Adrenal gland (tissue), 12 donors: Measurements from ENCODE around the gene GALNT10. TPM values are rescaled to one million over a fixed set of nuclear protein-coding genes. Genes with fewer than 3 reads are reported as not detected.

ENCODE experiments used
- DNase-seq, 7 donors: peaks; one replicate each; pipeline ENCODE4 v3.0.0-alpha.2; 2019 to 2020
- H3K27ac ChIP-seq, 5 donors: fragments of 200-600 bp; sonication (generic) in 4 of 5; 1 replicate in 3 of 5; 2 replicates in 2 of 5; pipeline versions ENCODE4 v1.5.1 to v1.8.0; 2016 to 2020; ENCODE audit warnings: mild to moderate bottlenecking in 1 of 5
- H3K27me3 ChIP-seq: fragments of 200-600 bp; 2 replicates; pipeline ENCODE4 v1.8.0; 2021
- H3K36me3 ChIP-seq, 2 donors: fragments of 200-600 bp; replicated peaks in 1 of 2; 1 replicate in 1 of 2; 2 replicates in 1 of 2; pipeline versions ENCODE4 v1.5.1 to v1.8.0; 2018 to 2022
- H3K4me1 ChIP-seq, 2 donors: fragments of 200-600 bp; replicated peaks in 1 of 2; 1 replicate in 1 of 2; 2 replicates in 1 of 2; pipeline versions ENCODE4 v1.5.1 to v1.8.0; 2018 to 2021
- H3K4me3 ChIP-seq, 4 donors: fragments of 200-600 bp; sonication (generic) in 3 of 4; one replicate each; pipeline ENCODE4 v1.5.1; 2016 to 2018
- H3K9me3 ChIP-seq, 3 donors: fragments of 200-600 bp; sonication (generic) in 1 of 3; replicated peaks in 1 of 3; 1 replicate in 2 of 3; 2 replicates in 1 of 3; pipeline versions ENCODE4 v1.5.1 to v1.8.0; 2016 to 2021
- CTCF ChIP-seq, 6 experiments: fragments of 450-650 bp in 4 of 6; fragments of 200-600 bp in 2 of 6; sonication (generic) in 1 of 6; IDR thresholded peaks; 1 replicate in 5 of 6; 2 replicates in 1 of 6; pipeline versions ENCODE4 v1.5.1 to v1.8.0; 2016 to 2021; ENCODE audit warnings: antibody characterized with exemption in 6 of 6, mild to moderate bottlenecking in 2 of 6, moderate library complexity in 1 of 6
- POLR2A ChIP-seq, 2 donors: fragments of 450-650 bp; IDR thresholded peaks; one replicate each; pipeline ENCODE4 v1.6.1; 2017; ENCODE audit warnings: antibody characterized with exemption in 2 of 2, mild to moderate bottlenecking in 2 of 2, moderate library complexity in 1 of 2
- WGBS, 4 donors: extraction: QIAGEN DNeasy Blood & Tissue Kit in 2 of 4; methylation state at CpG; one replicate each; pipeline versions ENCODE4 v1.1.5 to v1.1.7; 2013 to 2017; 5-methylcytosine and 5-hydroxymethylcytosine counted together
- intact Hi-C, 2 donors: fragments of 100-400 bp; cut with DNase I; formaldehyde crosslinking; loops; one replicate each; pipeline versions ENCODE4 v1.14.1 to v1.15.0; 2022 to 2023
- polyA plus RNA-seq, 3 donors: library from polyadenylated mRNA; stranded (reverse); fragments of 200-250 nt in 2 of 3; fragments of 350-450 nt in 1 of 3; fragmentation: Illumina TruSeq in 1 of 3; extraction: RNeasy Lipid Tissue Mini Kit (QIAGEN cat#74804) in 1 of 3; gene quantifications; one replicate each; pipeline ENCODE4 v1.2.3, GENCODE V29; 2013 to 2014
- total RNA-seq, 9 donors: library from RNA; depleted of rRNA in 4 of 9; stranded (reverse); fragments of >200 nt in 4 of 9; fragments of 120-200 nt in 1 of 9; fragmentation: NEBNext Ultra II Directional in 1 of 9; extraction: Animal tissue kit (Norgen Biotek cat#: 25700) in 1 of 9; gene quantifications; one replicate each; pipeline versions ENCODE4 v1.1.0 to v1.2.4, GENCODE V29; 2013 to 2023
- donor health status: healthy with polysubstance abuse.
- donor health status: Bipolar disorder and iron deficiency.
- donor health status: DM: yes; HTN: yes; CAD: no.
- donor health status: DM: no; HTN: no; CAD: no.
- donor health status: DM: no; HTN: no; CAD: no.
- donor health status: DM: yes; HTN: yes; CAD: no.

Gene GALNT10
- total and polyA plus RNA-seq, 12 donors, result 5.6 to 74.1 (median 43.4) TPM

- H3K9me3 ChIP-seq, result no peaks in the 10 kb centered on the region
- H3K27ac ChIP-seq, result no peak overlapping the region
- intact Hi-C loops, result loop anchor here (5.0 to 10.0 kb wide), 3 partner anchors 106 to 204 kb away; no protein-coding TSS in a partner anchor
- no peaks in the 10 kb centered on the region for H3K4me1 ChIP-seq
- H3K36me3 ChIP-seq, result no peaks in the 10 kb centered on the region
- 65 to 83% (median 71%) methylated on average over 2 of the region's 2 CpGs for WGBS, 4 donors
- no peak overlapping the region for H3K4me3 ChIP-seq
- H3K27me3 ChIP-seq, result no peaks in the 10 kb centered on the region
- TF ChIP-seq POLR2A (IDR thresholded peaks at IDR 0.05) (no peak), CTCF (IDR thresholded peaks at IDR 0.05) (no peak)
- no peak for DNase-seq
Measured at GRCh38 chr5:154178661-154179060, 11.9 kb upstream of the GALNT10 start.

GRCh38 chr5:154179846-154180710 is 10.5 kb upstream of the GALNT10 start:
- TF ChIP-seq POLR2A (IDR thresholded peaks at IDR 0.05), result no peak
- TF ChIP-seq CTCF (IDR thresholded peaks at IDR 0.05), result peak; percentile 74 to 81 (median 78)
- H3K4me1 ChIP-seq, result no peaks in the 10 kb centered on the region
- no peaks in the 10 kb centered on the region for H3K27me3 ChIP-seq
- peak; percentile 31 to 70 (median 48) for DNase-seq
- H3K27ac ChIP-seq, result no peak overlapping the region
- no peaks in the 10 kb centered on the region for H3K9me3 ChIP-seq
- no peaks in the 10 kb centered on the region for H3K36me3 ChIP-seq
- 39 to 55% (median 52%) methylated on average over 13 of the region's 13 CpGs for WGBS, 4 donors
- H3K4me3 ChIP-seq, result no peak overlapping the region
- intact Hi-C loops, result loop anchor here (5.0 to 10.0 kb wide), 4 partner anchors 108 to 222 kb away; no protein-coding TSS in a partner anchor

GRCh38 chr5:154181161-154181560 is 9.4 kb upstream of the GALNT10 start:
- Histone ChIP-seq H3K27me3 (no peaks in the 10 kb centered on the region), H3K4me1 (no peaks in the 10 kb centered on the region), H3K27ac (no peak overlapping the region), H3K9me3 (no peaks in the 10 kb centered on the region), H3K36me3 (no peaks in the 10 kb centered on the region), H3K4me3 (no peak overlapping the region)
- DNase-seq, result no peak
- intact Hi-C loops, result loop anchor here in 1 of 2 donors (5.0 kb wide), 1 partner anchor 221 kb away; no protein-coding TSS in a partner anchor
- TF ChIP-seq POLR2A (IDR thresholded peaks at IDR 0.05) (no peak), CTCF (IDR thresholded peaks at IDR 0.05) (no peak)
- 91 to 100% (median 93%) methylated on average over 1 of the region's 1 CpG for WGBS, 4 donors

- Histone ChIP-seq H3K36me3 (no peaks in the 10 kb centered on the region), H3K27ac (peak overlapping the region in 4 of 5 donors; percentile 10 to 97 (median 68)), H3K4me1 (peaks cover 21 to 36% of the 10 kb centered on the region in 2 donors), H3K9me3 (no peaks in the 10 kb centered on the region), H3K27me3 (no peaks in the 10 kb centered on the region), H3K4me3 (peak overlapping the region in 2 of 4 donors; percentile 79 to 85)
- 4 to 12% (median 5%) methylated on average over 14 to 25 of the region's 25 CpGs for WGBS, 4 donors
- intact Hi-C loops, result no loop called here
- peak in 1 of 2 donors; percentile 36 for TF ChIP-seq POLR2A (IDR thresholded peaks at IDR 0.05)
- no peak for TF ChIP-seq CTCF (IDR thresholded peaks at IDR 0.05)
- DNase-seq, result peak; percentile 38 to 64 (median 57)
Measured at GRCh38 chr5:154189256-154189818, 1.2 kb upstream of the GALNT10 start.
